ENCODE results near the gene SOCS1. TPM values are rescaled to one million over a fixed set of nuclear protein-coding genes. Genes with fewer than 3 reads are reported as not detected.
"Not testable (repeated sequence)": the region's sequence is repeated elsewhere in the genome, so short reads cannot be mapped to it uniquely, and the experiment has no call there.

SOCS1 gene
- total and polyA plus RNA-seq, 2 experiments from 2014 or later = 84.7 to 104 TPM

- Histone ChIP-seq H3K4me1 (ENCODE audit: insufficient read depth) (peaks cover 25% of the 10 kb centered on the region), H2AFZ (peak overlapping the region; percentile 32; the same call in 1 of the 2 replicates)
- not testable (repeated sequence) for H3K4me3 Mint-ChIP-seq; H3K27ac ChIP-seq (ENCODE audit: low read depth); H3K36me3 ChIP-seq (ENCODE audit: insufficient read depth); H3K27me3 Mint-ChIP-seq (ENCODE audit: insufficient read depth, low read depth, poor library complexity); H3K9me3 Mint-ChIP-seq; H3F3A ChIP-seq (replicated peaks; ENCODE audit: low read depth); H3K27ac Mint-ChIP-seq; H4K20me1 ChIP-seq (replicated peaks; ENCODE audit: insufficient read depth); H3K79me2 ChIP-seq (replicated peaks; ENCODE audit: insufficient read depth); ATAC-seq; H3K9me2 ChIP-seq (ENCODE audit: insufficient read depth); H3K4me2 ChIP-seq; H3K27me3 ChIP-seq (ENCODE audit: insufficient read depth); H3K4me3 ChIP-seq; H3K36me3 Mint-ChIP-seq (ENCODE audit: low read depth); DNase-seq (ENCODE audit: low spot score)
- peaks cover 14% of the 10 kb centered on the region for H3K4me1 Mint-ChIP-seq
Observed at GRCh38 chr16:11298950-11299547, 43.0 kb upstream of the SOCS1 start.

DNA sequence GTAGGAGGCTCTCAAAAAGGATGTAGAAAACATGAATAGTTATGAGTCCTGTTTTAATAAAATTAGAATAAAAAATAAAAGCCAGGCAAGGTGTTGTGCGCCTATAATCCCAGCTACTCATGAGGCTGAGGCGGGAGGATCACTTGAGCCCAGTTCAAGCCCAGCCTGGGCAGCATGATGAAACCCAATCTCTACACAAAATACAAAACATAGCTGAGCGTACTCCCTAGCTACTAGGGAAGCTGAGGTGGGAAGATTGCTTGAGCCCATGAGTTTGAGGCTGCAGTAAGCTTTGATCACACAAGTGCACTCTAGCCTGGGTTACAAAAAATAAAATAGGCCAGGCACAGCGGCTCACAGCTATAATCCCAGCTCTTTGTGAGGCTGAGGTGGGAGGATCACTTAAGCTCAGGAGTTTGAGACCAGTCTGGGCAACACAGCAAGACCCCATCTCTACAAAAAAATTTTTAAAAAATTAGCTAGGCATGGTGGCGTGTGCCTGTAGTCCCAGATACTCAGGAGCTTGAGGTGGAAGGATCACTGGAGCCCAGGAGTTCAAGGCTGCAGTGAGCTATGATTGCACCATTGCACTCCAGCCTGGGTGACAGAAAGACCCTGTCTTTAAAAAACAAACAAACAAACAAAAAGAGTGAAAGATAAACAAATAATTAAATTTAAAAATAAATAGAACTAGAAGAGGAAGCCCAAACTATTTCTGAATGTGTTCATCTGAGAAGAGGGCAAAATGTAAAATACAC, 42.3 kb upstream of the SOCS1 start:
- peak overlapping the region; percentile 96 for H2AFZ ChIP-seq
- ATAC-seq = no peak
- no peaks in the 10 kb centered on the region for H3K79me2 ChIP-seq (replicated peaks; ENCODE audit: insufficient read depth)
- H3K4me3 ChIP-seq = no peak overlapping the region
- no peaks in the 10 kb centered on the region for H3K36me3 ChIP-seq (ENCODE audit: insufficient read depth)
- no peak for DNase-seq (ENCODE audit: low spot score)
- H3F3A ChIP-seq (replicated peaks; ENCODE audit: low read depth) = peaks cover 7% of the 10 kb centered on the region; the same call in 1 of the 2 replicates
- H3K4me1 Mint-ChIP-seq = peaks cover 14% of the 10 kb centered on the region
- H3K36me3 Mint-ChIP-seq (ENCODE audit: low read depth) = no peaks in the 10 kb centered on the region
- no peaks in the 10 kb centered on the region for H3K27me3 Mint-ChIP-seq (ENCODE audit: insufficient read depth, low read depth, poor library complexity)
- no peak overlapping the region; the same call in 2 of the 3 replicates for H3K4me3 Mint-ChIP-seq
- no peaks in the 10 kb centered on the region for H3K9me3 Mint-ChIP-seq
- no peaks in the 10 kb centered on the region for H3K9me2 ChIP-seq (ENCODE audit: insufficient read depth)
- H4K20me1 ChIP-seq (replicated peaks; ENCODE audit: insufficient read depth) = no peaks in the 10 kb centered on the region
- H3K4me1 ChIP-seq (ENCODE audit: insufficient read depth) = peaks cover 22% of the 10 kb centered on the region
- no peak overlapping the region for H3K27ac Mint-ChIP-seq
- peak overlapping the region; percentile 48; the same call in 1 of the 2 replicates for H3K4me2 ChIP-seq
- no peak overlapping the region for H3K27ac ChIP-seq (ENCODE audit: low read depth)
- no peaks in the 10 kb centered on the region for H3K27me3 ChIP-seq (ENCODE audit: insufficient read depth)
- TF ChIP-seq EZH2phosphoT487 (IDR thresholded peaks at IDR 0.05; ENCODE audit: unreplicated experiment) (no peak), STAT1 (IDR thresholded peaks at IDR 0.05; ENCODE audit: unreplicated experiment) (no peak), ZNF114 (CRISPR knock-in tag; IDR thresholded peaks at IDR 0.05) (no peak), ZNF331 (CRISPR knock-in tag; IDR thresholded peaks at IDR 0.05; ENCODE audit: low read depth) (no peak), ETS1 (IDR thresholded peaks at IDR 0.05) (no peak), JUNB (IDR thresholded peaks at IDR 0.05; ENCODE audit: unreplicated experiment) (no peak), NANOG (IDR thresholded peaks at IDR 0.05; ENCODE audit: borderline replicate concordance) (no peak), POLR2AphosphoS5 (IDR thresholded peaks at IDR 0.05; ENCODE audit: low read depth) (no peak)
- TF ChIP-seq, protein P1, sequence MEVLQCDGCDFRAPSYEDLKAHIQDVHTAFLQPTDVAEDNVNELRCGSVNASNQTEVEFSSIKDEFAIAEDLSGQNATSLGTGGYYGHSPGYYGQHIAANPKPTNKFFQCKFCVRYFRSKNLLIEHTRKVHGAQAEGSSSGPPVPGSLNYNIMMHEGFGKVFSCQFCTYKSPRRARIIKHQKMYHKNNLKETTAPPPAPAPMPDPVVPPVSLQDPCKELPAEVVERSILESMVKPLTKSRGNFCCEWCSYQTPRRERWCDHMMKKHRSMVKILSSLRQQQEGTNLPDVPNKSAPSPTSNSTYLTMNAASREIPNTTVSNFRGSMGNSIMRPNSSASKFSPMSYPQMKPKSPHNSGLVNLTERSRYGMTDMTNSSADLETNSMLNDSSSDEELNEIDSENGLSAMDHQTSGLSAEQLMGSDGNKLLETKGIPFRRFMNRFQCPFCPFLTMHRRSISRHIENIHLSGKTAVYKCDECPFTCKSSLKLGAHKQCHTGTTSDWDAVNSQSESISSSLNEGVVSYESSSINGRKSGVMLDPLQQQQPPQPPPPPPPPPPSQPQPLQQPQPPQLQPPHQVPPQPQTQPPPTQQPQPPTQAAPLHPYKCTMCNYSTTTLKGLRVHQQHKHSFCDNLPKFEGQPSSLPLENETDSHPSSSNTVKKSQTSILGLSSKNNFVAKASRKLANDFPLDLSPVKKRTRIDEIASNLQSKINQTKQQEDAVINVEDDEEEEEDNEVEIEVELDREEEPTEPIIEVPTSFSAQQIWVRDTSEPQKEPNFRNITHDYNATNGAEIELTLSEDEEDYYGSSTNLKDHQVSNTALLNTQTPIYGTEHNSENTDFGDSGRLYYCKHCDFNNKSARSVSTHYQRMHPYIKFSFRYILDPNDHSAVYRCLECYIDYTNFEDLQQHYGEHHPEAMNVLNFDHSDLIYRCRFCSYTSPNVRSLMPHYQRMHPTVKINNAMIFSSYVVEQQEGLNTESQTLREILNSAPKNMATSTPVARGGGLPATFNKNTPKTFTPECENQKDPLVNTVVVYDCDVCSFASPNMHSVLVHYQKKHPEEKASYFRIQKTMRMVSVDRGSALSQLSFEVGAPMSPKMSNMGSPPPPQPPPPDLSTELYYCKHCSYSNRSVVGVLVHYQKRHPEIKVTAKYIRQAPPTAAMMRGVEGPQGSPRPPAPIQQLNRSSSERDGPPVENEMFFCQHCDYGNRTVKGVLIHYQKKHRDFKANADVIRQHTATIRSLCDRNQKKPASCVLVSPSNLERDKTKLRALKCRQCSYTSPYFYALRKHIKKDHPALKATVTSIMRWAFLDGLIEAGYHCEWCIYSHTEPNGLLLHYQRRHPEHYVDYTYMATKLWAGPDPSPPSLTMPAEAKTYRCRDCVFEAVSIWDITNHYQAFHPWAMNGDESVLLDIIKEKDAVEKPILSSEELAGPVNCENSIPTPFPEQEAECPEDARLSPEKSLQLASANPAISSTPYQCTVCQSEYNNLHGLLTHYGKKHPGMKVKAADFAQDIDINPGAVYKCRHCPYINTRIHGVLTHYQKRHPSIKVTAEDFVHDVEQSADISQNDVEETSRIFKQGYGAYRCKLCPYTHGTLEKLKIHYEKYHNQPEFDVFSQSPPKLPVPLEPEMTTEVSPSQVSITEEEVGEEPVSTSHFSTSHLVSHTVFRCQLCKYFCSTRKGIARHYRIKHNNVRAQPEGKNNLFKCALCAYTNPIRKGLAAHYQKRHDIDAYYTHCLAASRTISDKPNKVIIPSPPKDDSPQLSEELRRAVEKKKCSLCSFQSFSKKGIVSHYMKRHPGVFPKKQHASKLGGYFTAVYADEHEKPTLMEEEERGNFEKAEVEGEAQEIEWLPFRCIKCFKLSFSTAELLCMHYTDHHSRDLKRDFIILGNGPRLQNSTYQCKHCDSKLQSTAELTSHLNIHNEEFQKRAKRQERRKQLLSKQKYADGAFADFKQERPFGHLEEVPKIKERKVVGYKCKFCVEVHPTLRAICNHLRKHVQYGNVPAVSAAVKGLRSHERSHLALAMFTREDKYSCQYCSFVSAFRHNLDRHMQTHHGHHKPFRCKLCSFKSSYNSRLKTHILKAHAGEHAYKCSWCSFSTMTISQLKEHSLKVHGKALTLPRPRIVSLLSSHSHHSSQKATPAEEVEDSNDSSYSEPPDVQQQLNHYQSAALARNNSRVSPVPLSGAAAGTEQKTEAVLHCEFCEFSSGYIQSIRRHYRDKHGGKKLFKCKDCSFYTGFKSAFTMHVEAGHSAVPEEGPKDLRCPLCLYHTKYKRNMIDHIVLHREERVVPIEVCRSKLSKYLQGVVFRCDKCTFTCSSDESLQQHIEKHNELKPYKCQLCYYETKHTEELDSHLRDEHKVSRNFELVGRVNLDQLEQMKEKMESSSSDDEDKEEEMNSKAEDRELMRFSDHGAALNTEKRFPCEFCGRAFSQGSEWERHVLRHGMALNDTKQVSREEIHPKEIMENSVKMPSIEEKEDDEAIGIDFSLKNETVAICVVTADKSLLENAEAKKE (CRISPR knock-in tag; IDR thresholded peaks at IDR 0.05) = no peak
- TF ChIP-seq, protein P2, sequence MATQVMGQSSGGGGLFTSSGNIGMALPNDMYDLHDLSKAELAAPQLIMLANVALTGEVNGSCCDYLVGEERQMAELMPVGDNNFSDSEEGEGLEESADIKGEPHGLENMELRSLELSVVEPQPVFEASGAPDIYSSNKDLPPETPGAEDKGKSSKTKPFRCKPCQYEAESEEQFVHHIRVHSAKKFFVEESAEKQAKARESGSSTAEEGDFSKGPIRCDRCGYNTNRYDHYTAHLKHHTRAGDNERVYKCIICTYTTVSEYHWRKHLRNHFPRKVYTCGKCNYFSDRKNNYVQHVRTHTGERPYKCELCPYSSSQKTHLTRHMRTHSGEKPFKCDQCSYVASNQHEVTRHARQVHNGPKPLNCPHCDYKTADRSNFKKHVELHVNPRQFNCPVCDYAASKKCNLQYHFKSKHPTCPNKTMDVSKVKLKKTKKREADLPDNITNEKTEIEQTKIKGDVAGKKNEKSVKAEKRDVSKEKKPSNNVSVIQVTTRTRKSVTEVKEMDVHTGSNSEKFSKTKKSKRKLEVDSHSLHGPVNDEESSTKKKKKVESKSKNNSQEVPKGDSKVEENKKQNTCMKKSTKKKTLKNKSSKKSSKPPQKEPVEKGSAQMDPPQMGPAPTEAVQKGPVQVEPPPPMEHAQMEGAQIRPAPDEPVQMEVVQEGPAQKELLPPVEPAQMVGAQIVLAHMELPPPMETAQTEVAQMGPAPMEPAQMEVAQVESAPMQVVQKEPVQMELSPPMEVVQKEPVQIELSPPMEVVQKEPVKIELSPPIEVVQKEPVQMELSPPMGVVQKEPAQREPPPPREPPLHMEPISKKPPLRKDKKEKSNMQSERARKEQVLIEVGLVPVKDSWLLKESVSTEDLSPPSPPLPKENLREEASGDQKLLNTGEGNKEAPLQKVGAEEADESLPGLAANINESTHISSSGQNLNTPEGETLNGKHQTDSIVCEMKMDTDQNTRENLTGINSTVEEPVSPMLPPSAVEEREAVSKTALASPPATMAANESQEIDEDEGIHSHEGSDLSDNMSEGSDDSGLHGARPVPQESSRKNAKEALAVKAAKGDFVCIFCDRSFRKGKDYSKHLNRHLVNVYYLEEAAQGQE (IDR thresholded peaks at IDR 0.05; ENCODE audit: unreplicated experiment) = no peak
